Dermis microvascular lymphatic vessel endothelial cell (primary cell): Measurements from ENCODE around the gene C1orf232. TPM values are rescaled to one million over a fixed set of nuclear protein-coding genes. Genes with fewer than 3 reads are reported as not detected.
A peak's percentile ranks its signal among the peaks of the same experiment; 100 is the strongest.

Experiments used
- DNase-seq, 2 donors: peaks; one replicate each; pipeline versions ENCODE4 v3.0.0 to v3.0.0-alpha.2; 2010; ENCODE audit warnings: low read depth in 2 of 2
- total RNA-seq: library from RNA; depleted of rRNA; stranded (reverse); fragments of >200 nt; gene quantifications from 2 replicates; pipeline ENCODE4 v1.2.1, GENCODE V29; 2014

Gene C1orf232
- total RNA-seq, 1 donor from 2014 or later = not detected

DNA sequence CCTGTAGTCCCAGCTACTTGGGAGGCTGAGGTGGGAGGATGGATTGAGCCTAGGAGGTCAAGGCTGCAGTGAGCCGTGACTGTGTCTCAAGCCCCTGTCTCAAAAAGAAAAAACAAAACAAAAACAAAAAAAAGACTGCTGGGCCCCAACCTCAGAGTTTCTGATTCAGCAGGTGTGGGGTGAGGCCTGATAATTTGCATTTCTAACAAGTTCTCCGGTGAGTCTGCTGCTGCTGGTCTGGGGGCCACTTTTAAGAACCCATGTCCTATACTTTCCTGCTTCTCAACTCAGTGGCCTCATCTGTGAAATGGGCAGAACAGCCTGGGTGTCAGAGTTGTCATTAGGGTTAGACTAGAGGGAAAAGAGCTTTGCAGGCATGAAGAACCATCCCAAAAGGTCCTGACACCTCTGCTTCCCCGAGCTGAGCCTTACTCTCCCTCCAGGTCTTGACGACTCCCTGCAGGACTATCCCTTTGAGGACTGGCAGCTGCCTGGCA lies 11.3 kb upstream of the C1orf232 start:
- no peak for DNase-seq

DNA sequence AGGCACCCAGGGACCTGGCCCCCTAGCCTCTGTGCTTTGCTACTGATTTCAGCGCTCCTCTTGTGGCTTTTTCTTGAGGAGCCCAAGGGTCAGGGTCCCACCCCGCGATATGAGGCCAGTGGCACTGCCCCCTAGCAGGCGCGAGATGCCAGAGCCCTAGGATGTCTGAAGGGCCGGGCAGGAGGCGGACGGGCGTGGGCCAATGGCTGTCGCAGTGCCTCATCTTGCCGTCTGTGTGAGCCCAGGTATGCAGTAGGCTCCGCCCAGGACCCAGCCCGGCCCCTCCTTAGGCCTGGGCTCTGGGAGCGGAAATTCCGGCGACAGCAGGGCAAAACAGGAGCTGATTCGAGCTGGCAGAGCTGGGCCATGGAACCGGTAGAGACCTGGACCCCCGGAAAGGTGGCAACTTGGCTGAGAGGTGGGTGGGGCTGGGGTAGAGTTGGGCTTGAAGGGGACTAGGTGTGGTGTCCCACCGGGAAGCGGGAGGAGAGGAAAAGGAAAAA lies 8.5 kb upstream of the C1orf232 start, which contains the start of gene CNKSR1:
Gene CNKSR1 (plus strand): TSS at position 310 of the 503 bp plus-strand sequence. CDS start 57 bp downstream, at position 367.
- no peak for DNase-seq

DNA sequence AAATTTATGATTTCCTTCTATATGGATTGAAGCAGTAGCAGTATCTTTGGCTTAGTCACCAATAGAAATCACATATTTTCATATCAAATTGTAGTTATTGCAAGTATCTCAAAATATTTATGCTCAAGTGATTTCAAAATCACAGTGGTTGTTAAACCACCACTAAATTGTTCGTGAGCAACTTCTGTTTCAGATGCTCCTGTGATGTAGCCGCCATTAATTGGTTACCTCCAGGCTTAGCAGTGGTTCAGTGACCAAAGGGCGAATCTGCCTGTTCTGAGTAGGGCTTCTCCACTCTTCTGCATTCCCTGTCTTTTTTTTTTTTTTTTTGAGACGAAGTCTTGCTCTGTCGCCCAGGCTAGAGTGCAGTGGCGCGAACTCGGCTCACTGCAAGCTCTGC lies 6.6 kb upstream of the C1orf232 start:
- DNase-seq = no peak

DNA sequence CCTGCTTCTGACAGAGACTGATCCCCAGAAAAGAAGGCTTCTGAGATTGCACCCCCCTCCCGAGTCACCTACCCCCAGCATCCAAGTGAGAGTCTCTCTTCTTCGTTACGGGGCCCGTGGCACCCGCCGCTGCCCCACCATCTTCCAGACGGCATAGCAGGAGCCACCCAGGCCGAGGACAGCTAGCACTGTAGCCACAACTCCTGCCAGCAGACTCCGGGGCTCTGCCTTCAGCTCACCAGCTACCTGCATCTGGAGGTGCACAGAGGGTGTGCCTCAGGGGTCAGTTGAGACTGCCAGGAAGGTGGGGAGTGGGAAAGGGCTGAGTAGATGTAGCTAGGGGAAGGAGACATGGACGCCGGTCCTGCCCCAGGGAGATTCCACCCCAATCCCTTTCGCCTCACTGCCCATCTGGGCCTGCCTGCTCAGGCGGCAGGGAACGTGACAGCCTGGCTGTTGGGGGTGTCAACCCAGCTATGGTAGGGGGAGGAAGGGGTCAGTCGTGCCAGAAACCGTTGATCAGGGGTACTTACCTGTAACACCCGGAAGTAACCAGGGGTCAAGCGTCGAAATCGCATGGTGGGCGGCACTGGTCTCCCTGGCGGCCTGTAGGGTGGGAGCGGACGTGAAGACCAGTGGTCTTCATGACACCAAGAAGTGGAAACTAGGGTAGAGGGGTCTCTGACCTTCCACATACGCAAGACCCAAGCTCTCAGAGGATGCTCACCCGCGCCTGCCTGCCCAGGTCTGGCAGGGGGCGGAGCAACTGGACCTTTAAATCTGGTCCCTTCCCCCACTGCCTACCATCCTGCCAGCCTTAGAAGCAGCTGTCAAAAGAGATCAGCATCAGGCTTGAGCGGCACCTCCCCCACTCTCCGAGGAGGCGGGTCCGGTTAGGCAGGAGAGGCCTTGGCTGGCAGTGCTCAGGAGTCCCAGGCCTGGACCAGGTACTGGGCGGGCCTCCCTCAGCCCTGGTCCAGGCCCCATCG lies 2.6 kb upstream of the C1orf232 start, which contains the start of gene ZNF593OS:
Gene ZNF593OS (minus strand): TSS at position 749 of the 989 bp plus-strand sequence. CDS start 171 bp downstream, at position 578.
- no peak for DNase-seq

DNA sequence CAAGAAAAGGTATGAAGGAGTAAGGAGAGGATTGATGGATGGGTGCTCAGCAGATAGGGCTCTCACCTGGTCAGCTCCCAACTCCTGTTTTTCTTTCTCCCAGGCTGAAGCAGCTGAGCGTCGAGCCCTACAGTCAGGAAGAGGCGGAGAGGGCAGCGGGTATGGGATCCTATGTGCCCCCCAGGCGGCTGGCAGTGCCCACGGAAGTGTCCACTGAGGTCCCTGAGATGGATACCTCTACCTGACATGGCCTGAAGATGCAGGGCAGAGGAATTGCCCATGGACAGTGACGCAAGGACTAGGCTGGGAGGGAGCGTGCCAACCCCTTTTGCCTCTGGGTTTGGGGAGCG lies 1.7 kb upstream of the C1orf232 start:
- no peak for DNase-seq

DNA sequence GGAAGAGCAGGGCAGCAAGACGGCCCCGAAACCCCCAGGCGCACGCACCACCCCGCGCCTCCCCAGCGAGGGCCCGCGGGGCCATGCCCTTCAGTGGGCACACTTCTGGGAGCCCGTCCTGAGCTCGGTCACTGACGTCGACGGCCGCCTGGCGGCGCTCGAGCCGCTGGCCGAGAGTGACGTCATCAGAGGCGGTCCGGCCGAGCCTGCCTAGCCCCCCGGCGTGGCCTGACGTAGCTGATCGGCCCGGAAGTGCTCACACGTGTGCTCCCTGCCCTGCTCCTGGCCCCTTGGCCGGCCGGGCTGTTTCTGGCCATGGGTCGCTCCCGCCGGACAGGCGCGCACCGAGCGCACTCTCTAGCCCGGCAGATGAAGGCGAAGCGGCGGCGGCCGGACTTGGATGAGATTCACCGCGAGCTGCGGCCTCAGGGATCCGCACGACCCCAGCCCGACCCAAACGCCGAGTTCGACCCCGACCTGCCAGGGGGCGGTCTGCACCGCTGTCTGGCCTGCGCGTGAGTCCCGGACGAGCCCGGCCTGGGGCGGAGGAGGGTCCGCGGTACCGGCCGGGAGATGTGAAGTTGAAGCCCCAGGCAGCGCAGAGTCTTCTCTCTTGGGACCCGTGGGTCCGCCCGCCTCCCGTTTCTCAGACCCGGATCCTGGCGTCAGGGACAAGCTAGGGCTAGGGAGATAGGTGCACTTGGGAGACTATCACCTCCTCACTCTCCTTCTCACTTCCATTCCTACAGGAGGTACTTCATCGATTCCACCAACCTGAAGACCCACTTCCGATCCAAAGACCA lies 1.1 kb upstream of the C1orf232 start, which contains the start of gene ZNF593:
Gene ZNF593 (plus strand): TSS at position 240 of the 803 bp plus-strand sequence. CDS start 76 bp downstream, at position 316.
- DNase-seq = peak; percentile 85 to 93

DNA sequence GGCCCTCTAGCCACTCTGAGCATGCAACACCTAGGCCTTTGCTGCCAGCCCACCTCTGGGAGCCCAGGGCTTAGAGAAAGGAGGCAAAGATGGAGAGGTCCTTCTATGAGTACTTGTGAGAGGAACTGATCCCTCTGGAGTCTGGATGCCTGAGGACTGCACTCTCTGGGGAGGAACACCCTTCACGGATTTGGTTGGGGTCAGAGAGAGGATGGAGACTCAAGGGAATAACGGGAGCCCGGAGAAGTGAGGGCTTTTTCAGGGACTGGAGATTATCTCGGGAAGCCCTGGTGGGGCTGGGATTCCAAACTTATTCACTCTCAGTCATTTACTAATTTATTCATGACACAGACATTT lies 413 bp upstream of the C1orf232 start:
- DNase-seq = no peak

DNA sequence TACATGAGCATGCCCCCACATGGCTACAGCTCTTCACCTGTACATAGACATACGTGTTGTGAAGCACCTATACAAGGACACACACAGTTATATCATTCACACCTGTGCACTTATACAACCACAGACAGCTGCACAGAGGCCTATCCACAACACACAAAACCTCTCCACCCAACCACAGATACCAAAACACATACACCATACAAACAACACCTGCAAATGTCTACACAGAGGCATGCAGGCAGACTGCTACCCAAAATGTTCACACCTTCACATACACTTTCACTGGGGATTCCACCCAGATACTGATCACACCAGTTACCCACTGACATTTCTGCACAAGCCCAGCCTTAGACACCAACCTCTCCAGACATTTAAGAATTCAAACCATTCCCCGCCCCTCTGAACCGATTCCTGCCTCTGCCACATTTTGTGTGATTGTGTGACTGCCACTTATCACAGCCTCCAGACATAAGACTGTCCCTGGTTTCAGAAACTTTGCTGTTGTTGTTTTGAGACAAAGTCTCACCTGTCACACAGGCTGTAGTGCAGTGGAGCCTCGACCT lies 2.0 kb downstream of the C1orf232 start:
- no peak for DNase-seq

DNA sequence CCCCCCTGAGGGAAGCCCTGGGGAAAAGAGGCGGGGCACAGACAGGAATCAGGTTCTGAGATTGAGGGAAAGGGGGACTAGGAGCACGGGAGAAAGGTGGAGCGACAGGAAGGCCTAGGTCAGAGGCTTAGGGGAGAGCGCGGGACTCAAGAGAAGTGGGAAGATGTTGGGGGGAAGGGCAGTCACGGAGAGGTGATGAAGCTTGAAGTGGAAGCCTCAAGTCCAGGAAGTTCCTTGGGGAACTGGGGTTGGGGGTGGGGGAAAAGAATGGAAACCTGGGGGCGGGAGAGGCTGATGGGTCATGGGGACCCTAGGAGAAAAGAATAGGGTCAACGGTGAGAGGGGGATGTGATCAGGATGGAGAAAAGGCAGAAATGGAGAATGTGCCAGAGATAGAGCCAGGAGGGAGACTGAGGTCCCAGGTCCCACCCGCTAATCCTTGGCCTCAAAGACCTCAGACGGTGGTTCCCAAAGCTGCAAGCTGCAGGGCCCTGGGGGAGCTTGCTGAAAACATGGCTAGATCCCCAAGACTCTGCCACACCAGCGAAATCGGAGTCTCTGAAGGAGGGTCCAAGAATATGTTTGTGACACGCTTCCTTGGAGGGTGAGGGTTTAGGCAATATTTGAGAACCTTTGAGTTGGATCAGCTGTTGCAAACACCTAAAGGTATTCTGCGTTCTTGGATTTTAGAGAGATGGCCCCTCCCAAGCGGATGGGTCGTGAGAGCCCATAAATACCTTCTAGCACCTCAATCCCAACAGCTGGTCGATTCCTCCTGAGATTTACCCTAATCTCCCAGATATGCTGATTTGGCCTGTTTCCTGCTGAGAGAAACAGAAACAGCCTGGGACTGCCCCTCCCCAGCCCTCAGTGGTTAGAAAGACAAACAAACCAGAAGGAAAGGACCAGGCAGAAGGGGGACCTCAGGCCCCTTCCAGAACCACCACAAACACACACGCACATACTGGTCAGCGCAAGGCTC lies 3.6 kb downstream of the C1orf232 start:
- DNase-seq = no peak

DNA sequence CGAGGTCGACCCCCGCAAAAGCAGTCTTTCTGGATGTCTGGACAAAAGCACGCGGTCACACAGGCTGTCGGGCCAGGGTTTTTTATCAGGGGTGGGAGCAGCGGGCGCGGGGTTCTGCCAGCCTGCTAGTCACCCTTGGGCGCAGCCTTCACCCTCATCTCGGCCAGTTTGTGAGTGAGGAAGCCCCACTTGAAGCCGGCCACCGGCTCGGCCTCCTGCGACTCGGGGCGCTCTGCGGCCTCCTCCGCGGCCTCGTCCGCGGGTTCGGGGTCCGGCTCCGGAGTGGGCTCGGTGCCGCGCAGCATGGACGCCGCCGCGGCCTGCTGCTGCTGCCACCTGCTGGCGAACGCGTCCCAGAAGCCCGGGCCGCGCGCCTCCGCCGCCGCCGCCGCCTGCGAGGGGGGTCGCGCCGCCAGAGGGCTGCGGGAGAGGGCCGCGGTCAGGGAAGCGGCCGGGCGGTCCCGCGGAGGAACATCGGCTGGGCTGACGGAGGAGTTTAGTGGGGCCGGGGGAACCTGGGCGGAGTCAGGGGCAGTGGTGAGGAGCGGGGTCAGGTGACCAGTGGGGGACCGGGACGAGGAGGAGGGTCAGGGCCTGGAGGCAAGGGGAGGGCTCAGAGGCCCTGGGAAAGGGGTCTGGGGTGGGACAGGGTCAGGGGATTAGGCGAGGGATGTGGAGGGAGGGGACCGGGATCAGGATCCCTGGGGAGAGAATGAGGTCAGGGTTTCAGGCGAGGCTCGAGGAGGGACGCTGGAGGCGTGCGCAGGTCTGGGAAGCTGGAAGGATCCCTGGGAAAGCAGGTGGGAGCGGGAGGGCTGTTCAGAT lies 4.5 kb downstream of the C1orf232 start:
- DNase-seq = peak in 1 of 2 donors; percentile 49

DNA sequence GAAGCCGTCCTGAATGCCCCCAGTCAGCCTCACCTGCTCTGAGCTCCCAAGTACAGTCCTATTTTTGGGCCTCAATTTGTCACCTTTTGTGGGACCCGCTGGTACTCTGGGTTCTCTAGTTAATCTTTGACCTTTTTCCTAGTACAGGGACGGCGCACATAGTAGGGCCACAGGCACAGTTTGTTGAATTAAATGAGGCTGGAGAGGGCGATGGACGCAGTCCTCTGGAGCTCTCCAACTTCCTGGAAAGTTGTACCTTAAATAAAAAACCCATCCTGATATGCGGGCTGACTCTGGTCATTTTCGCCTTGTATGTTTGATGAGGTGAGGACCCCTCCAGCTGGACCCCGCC lies 5.1 kb downstream of the C1orf232 start:
- no peak for DNase-seq

DNA sequence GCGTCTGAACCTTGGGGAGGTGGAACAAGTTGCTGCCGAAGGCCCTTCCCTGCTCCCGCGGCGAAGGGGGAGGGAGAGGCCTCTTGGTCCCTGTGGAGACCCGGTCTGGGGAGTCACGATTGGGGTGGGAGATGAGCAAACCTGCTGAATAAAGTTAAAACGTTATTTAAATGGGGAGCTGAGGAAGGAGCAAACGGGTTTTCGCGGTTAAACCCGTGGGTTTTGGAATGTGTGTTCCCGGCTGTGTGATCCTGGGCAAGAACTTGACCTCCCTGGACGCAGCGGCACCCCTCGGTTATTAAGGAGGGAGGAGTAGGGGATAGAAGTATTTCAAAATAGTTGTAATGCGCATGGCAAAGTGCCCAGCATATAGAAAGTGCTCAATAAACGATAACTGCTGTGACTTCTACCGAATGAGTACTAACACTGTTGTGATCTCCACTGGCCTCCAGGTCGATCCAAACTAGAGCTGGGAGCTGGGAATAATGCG lies 6.5 kb downstream of the C1orf232 start:
- DNase-seq = no peak

DNA sequence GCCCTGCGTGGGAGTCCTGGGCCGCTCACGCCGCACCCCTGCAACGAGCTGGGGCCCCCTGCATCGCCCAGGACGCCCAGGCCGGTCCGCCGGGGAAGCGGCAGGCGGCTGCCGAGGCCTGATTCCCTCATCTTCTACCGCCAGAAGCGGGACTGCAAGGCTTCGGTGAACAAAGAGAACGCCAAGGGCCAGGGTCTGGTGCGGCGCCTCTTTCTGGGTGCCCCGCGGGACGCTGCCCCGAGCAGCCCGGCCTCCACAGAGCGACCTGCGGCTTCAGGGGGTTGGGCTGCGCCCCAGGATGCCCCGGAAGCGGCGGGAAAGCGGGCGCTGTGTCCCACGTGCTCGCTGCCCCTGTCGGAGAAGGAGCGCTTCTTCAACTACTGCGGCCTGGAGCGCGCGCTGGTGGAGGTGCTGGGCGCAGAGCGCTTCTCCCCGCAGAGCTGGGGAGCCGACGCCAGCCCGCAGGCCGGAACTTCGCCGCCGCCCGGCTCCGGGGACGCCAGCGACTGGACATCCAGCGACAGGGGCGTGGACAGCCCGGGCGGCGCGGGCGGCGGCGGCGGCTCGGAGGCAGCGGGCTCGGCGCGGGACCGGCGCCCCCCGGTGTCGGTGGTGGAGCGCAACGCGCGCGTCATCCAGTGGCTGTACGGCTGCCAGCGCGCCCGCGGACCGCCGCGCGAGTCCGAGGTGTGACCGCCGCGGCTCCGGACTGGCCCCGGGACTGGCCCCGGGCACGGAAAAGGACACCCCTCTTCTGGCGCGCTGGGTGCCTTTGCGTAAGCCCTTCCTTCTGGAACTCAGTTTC lies 7.1 kb downstream of the C1orf232 start:
- DNase-seq = peak in 1 of 2 donors; percentile 61

DNA sequence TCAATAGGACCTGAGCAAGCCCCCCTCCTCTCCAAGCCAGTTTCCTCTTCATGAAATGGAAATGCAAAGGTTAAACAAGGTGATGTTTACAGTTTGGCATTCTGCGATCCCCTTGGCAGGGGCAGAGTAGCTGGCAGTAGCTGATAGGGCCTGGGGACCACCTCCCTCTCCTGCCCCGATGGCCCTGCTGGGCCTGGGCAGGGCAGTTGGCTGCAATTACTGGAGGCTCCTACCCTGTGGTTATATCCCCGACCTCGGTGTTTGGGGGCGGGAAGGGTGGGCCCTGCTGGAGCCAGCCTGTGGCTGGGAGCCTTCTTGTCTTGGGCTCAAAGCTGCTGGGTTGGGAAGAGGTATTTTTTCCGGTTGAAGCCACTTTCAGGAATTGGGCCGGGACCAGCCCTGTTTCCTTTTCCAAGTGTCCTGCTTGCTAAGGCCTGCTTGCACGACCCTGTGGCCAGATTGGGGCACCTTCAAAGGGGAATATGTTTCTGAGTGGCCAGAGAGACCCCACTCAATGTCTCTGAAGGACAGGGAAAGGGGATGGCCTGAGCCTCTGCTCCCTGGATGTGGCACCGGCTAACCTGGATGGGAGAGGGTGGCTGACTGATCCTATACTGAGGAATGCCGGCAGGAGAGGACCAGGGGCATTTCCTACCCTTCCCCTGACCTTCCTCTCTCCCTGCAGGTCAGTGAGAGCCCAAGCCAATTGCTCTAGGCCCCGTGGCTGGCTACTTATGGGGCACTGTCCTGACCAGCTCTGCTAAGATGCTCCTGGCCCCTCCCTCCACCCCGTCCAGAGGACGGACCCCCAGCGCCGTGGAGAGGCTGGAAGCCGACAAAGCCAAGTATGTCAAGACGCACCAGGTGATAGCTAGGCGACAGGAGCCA lies 8.0 kb downstream of the C1orf232 start:
- peak in 1 of 2 donors; percentile 49 for DNase-seq

DNA sequence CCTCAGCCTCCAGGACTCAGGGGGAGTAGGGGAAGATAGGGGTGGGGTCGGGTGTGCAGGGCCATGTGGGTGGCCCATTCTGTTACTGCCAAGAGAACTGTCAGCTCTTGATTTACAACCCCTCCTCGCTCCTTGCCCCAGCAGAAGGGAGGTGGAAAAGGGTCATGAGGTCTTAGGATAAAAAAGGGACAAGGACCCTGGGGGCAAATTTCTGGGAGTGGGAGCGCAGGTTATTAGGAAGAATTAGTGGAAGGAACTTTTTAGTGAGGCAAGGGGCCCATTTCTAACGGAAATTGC lies 9.1 kb downstream of the C1orf232 start:
- no peak for DNase-seq

DNA sequence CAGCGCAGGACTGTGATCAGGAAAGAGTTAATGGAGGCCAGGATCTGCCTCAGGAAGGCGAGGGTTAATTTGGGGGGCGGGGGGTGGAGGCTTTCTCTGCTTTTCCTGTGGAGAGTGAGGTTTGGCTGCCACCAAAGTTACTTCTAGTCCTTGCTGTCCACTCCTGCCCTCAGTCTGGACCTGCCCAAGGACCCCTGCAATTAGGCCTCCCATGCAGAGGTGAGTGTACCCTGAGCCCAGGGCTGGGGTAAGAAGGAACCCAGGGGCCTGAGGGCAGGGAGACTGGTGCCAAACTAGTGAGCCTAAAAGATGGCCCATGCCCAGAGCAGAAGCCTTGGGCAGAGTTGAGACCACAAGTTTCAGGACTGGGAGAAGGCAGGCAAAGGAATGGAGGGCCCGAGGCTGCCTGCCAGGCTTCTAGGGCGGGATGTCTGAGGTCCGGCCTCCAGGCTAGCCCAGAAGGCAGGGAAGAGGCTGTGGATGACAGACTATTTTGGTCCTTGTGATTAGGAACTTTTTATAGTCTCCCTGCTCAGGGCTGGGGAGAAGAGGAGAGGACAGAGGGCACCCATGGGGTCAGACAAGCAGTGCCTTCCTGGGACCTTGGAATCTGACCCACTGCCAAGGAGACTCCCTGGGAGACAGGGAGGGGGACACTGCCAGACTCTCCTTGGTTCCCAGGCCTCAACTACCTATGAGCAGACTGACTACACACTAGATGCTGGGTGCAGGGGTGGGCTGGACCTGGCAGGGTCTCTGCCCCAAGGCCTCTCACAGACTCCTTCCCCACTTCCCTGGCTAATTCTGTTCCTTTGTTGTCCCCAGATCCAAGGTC lies 9.6 kb downstream of the C1orf232 start, which contains the start of gene FAM110D:
Gene FAM110D (plus strand): TSS at position 172 of the 835 bp plus-strand sequence. CDS start 2,213 bp downstream, outside the sequence.
- DNase-seq = peak in 1 of 2 donors; percentile 54
